HG02885 (cell line): ENCODE results near the gene CTLA4.

ENCODE experiments used
- ATAC-seq: cut with Tn5 transposase; IDR thresholded peaks from one replicate; pipeline ENCODE4 v1.9.1; 2021; ENCODE audit warnings: mild to moderate bottlenecking; ENCODE audit not compliant: unreplicated experiment, poor library complexity

Gene CTLA4

DNA sequence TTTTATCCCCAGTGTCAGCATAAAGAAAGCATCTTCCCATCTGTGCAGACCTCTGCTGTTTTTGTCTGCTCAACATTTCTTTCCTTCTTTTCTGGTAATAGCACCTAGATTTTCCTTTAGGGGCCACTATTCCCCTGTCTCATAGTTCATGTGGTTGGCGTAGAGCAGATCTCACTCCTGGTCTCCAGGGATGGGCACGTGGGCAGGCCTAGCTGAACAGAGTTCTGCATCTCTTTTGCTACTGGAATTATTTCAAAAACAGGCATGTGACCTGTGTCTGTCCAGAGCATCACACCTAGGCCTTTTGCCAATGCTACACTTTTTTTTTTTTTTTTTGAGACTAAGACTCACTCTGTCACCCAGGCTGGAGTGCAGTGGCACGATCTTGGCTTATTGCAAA is 51.3 kb downstream of the CTLA4 start:
- ATAC-seq = no peak
